D721Med (cell line): ENCODE results near the gene GGT6.

Experiments
- DNase-seq: peaks from one replicate; pipeline ENCODE4 v3.0.0; 2011; ENCODE audit warnings: low spot score; ENCODE audit not compliant: insufficient read length
- FAIRE-seq: peaks from 2 replicates; lab custom pipeline; 2011; peaks lifted over from hg19 to GRCh38; lab: Jason Lieb, UNC
- TF ChIP-seq, protein P1 (sequence below): IDR thresholded peaks from 2 replicates; pipeline ENCODE4 v1.5.1; 2012; ENCODE audit warnings: mild to moderate bottlenecking, control low read depth; ENCODE audit not compliant: insufficient read depth; ENCODE audit errors: missing control alignments

The GGT6 gene

DNA sequence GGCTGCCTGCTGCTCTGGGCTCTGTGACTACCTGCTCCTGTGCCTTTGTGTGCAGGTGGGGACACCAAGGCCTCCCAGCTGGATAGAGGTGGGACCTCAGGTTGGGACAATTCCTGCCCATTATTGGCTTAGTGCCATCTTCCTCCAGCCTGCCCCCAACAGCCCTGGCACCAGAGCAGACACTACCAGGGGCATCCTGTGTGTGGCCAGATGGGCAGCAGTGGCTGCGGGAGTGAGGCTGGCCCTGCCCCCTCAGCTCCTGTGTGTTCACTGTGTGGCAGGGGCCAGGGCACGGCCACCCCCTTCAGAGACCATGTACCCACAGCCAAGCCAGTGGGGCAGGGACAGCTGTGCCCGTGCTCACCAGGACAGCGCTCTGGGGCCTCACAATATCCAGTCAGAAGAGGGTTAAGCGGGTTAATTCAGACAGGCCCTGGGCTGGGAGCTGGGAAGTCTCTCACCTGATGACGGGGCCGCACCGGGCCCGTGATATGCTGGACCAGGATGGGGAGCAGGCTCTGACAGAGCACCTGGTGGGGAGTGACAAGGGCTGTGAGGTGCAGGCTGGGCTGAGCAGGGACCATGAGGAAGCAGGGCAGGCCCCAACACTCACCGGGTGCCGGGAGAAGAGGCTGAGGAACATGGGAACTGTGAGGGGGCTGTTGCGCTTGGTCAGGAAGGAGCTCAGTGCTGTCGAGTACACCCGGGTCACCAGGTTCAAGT, 18.2 kb downstream of the GGT6 start:
- no peak for FAIRE-seq
- no peak for DNase-seq
- TF ChIP-seq, protein P1, sequence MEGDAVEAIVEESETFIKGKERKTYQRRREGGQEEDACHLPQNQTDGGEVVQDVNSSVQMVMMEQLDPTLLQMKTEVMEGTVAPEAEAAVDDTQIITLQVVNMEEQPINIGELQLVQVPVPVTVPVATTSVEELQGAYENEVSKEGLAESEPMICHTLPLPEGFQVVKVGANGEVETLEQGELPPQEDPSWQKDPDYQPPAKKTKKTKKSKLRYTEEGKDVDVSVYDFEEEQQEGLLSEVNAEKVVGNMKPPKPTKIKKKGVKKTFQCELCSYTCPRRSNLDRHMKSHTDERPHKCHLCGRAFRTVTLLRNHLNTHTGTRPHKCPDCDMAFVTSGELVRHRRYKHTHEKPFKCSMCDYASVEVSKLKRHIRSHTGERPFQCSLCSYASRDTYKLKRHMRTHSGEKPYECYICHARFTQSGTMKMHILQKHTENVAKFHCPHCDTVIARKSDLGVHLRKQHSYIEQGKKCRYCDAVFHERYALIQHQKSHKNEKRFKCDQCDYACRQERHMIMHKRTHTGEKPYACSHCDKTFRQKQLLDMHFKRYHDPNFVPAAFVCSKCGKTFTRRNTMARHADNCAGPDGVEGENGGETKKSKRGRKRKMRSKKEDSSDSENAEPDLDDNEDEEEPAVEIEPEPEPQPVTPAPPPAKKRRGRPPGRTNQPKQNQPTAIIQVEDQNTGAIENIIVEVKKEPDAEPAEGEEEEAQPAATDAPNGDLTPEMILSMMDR, result no peak

DNA sequence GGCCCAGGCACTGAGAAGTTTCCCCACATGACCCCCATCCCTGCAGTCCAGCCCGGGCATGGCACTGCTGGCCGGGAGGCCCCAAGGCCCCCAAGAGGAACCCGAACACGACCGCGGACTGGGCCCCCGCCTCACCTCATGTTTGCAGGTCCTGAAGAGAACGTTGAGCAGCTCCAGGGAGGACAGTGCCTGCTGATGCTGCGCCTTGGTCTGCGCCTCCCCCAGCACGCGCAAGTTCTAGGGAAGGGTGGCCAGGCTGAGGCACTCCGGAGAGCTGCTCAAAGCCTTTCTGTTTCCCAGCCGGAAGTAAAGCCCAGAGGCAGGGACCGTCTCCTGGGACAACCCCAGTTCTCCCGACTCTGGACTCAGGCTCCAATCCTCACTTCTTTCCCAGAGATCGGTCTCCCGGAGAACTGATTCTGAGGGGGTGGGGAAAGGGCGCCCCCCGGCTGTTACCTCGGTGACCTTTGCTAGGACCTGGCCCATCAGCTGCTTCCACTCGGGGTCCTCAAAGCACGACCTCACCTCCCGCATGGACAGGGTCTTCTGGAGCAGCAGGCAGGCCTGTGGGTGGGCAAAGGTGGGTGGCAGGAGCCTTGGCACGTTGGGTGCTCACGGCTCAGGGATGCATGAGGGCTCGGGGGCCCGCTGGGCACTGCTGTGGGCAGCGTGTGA, 18.9 kb downstream of the GGT6 start:
- DNase-seq (no peak), FAIRE-seq (no peak)
- TF ChIP-seq, protein P1, result no peak

DNA sequence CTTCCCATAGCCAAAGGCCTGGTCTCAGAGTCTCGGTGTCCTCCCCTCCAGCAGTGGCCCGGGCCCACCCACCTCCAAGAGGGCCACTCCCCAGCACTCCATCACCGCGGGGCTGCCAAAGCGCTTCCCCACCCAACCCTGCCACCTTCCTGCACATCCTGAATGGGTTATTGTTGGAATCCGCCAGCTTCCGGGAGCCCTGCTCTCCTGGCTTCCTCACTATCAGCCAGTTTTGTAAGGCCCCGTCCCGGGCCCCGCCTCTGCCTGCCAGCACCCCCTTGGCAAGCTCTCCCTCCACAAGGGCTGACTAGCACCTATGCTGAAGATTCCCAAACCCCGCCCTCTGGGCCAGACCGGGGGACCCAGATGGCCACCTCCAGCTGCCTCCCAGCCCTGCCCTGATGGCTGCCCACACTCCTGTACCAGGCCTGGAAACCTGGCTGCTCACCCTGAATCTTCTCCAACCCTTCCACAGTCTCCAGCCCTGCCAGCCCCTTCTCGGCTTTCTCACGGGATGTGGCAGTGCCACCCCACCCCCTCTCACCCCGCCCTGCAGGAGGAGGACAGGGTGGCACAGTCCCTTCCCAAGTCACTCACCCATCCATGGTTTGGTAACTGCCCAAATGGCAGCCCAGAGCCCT, 19.6 kb downstream of the GGT6 start:
- no peak for FAIRE-seq
- TF ChIP-seq, protein P1, result no peak
- DNase-seq, result no peak

DNA sequence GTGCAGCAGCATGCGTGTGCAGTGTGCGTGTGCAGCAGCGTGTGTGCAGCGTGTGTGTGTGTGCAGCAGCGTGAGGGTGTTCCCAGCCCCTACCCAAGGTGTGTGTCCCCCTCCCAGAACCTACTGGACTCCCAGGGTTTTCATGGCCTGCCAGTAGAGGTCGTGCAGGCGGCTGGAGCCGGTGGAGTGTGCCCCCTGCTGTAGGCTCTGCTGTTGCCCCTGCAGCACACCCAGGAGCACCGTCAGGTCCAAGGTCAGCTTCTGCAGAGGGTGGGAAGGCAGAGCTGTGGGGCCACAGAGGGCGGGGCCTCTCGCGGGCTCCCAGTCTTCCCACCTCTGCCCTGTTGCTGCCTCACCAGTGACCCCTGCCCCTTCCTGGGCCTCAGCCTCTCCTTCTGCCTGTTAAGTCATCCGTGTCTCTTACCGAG, 20.1 kb downstream of the GGT6 start:
- FAIRE-seq (no peak), DNase-seq (no peak)
- TF ChIP-seq, protein P1, result no peak

DNA sequence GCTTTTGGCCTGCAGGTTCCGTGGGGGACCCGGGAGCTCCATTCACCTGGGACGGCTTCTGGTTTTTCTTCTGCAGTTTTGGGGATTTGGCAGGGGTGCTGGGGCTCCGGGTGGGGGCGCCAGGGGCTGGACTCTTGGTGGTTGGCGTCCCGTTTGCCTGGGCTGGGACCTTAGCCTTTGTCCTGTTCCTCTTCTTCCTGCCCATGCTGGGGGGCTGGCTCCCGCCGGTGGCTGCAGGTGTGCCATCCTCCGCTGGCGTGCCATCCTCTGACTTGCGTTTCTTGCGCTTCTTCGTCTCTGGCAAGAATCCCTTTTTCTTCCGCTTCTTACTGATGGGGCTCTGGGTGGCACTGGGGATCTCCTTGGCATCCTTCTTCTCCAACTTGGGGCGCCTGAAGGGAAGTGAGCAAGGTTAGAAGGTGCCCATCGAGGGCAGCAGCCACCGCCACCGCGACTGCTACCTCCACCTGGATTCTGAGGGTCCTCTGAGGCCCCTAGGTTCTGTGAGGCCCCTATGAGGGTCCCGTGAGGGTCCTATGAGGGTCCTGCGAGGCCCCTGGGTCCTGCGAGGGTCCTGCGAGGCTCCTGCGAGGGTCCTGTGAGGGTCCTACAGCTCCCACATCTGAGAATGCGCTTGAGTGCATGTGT, 20.7 kb downstream of the GGT6 start:
- TF ChIP-seq, protein P1, result no peak
- DNase-seq, result no peak
- FAIRE-seq, result no peak

DNA sequence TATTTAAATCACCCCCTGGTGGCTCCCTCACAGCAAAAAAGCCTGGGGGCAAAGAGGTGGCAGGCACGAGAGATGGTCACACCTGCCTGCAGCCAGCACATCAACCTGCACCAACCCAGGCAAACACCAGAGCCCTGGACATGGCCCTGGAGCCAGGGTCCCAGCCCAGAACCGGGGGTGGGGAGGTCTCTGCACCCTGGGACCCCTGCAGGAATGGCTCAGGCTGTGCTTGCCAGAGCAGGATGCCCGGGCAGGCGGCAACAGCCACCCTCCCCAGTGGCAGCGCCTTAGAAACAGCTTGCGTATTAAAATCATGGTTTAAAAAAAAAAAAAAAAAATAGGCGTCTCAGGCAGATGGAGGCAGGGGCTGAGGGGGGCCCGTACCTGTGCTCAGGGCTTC, 21.4 kb downstream of the GGT6 start:
- DNase-seq, result no peak
- TF ChIP-seq, protein P1, result no peak
- no peak for FAIRE-seq
